C4-2B (cell line): ENCODE results near the gene SLC6A9.

ENCODE experiments used
- H3K27ac ChIP-seq: fragments of 450-650 bp; 2 replicates; pipeline ENCODE4 v1.5.1; 2017
- ZFX ChIP-seq: fragments of 450-650 bp; IDR thresholded peaks from 2 replicates; pipeline ENCODE4 v1.6.1; 2017
- TF ChIP-seq, protein P1 (sequence below): fragments of 450-650 bp; conservative IDR thresholded peaks from 2 replicates; pipeline ENCODE4 v1.5.1; 2017; ENCODE audit warnings: mild to moderate bottlenecking

Gene SLC6A9

DNA sequence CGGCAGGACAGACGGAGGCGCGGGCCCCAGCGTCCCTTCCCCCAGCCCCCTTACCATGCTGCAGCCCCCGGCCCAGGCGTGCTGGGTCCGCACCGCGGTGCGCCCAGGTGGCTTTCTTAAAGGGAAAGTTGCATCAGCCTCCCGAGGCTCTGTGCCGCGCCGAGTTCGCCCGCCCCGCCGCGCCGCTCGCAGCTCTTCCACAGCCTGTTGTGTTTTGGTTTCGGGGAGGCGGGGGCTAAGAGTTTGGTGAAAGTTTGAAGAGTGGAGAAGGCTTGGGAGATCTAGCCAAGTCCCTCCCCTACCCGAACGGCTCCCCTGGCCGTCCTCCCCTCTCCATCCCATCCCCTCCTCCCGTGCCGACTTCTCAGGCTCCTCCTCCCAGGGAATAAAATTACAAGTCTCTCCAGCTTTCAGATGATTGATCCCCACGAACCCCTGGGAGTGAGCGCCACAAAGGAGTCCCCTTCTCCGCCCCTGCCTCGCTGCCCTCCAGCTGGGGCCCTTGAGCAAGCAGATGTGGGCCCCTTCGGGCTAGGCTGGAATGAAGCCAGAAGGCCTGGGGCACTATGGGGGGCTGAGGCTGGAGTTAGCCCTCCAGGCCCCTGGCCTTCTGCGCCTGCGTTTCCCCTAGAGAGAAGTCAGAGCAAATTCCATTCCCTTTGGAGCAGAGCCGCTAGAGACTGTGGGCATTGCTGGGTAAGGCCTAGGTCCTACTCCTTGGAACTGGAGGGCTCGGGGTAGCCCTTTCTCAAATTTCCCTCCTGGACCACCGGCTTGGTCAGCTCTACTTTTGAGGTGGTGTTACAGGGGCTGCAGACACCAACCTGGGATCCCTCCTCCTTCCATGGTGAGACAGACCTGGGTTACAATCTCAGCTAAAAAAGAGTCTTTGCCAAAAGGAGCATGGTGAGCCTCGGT lies at the start of gene SLC6A9:
Gene SLC6A9, minus strand, starts transcription at position 211 of the 918 bp plus-strand sequence. CDS start 7,185 bp downstream, outside the sequence.
- TF ChIP-seq ZFX = no peak
- TF ChIP-seq, protein P1, sequence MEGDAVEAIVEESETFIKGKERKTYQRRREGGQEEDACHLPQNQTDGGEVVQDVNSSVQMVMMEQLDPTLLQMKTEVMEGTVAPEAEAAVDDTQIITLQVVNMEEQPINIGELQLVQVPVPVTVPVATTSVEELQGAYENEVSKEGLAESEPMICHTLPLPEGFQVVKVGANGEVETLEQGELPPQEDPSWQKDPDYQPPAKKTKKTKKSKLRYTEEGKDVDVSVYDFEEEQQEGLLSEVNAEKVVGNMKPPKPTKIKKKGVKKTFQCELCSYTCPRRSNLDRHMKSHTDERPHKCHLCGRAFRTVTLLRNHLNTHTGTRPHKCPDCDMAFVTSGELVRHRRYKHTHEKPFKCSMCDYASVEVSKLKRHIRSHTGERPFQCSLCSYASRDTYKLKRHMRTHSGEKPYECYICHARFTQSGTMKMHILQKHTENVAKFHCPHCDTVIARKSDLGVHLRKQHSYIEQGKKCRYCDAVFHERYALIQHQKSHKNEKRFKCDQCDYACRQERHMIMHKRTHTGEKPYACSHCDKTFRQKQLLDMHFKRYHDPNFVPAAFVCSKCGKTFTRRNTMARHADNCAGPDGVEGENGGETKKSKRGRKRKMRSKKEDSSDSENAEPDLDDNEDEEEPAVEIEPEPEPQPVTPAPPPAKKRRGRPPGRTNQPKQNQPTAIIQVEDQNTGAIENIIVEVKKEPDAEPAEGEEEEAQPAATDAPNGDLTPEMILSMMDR = no peak
- H3K27ac ChIP-seq = peak within 1 kb of the TSS; percentile 78

DNA sequence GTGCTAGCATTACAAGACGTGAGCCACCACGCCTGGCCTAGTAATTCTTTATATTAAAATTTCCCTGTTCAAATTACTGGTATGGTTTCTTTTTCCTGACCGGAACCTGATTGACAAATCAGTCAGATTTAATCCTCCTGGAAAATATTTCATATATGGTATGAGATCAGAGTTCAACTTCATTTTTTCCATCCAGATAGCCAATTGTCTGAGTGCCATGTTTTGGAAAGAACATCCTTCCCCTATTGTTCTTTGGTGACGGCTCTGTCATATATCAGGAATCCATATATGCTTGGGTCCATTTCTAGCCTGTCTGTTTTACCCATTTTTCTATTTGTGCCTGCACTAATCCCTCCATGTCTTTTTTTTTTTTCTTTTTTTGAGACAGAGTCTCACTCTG lies 48.3 kb upstream of the SLC6A9 start:
- TF ChIP-seq ZFX = no peak
- TF ChIP-seq, protein P1 = no peak
- H3K27ac ChIP-seq = no peak overlapping the region

DNA sequence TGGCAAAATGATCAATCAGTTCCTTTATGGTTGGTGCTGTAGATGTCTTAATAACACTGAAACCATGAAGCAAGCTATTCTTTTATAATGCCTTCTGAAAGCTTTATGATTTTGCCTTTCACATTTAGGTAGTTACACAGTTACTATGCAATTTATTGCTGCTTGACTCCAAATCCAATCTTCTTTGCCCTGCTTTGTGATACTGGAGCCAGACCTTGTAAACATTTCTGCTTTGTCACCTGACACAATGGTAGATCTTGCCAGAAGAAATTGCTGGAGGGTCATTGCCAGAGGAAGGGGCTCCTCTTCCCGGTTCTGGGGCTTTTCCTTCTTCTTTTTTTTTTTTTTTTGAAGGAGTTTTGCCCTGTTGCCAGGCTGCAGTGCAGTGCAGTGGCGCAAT lies 46.8 kb upstream of the SLC6A9 start:
- TF ChIP-seq, protein P1 = no peak
- no peak for TF ChIP-seq ZFX
- no peak overlapping the region for H3K27ac ChIP-seq

DNA sequence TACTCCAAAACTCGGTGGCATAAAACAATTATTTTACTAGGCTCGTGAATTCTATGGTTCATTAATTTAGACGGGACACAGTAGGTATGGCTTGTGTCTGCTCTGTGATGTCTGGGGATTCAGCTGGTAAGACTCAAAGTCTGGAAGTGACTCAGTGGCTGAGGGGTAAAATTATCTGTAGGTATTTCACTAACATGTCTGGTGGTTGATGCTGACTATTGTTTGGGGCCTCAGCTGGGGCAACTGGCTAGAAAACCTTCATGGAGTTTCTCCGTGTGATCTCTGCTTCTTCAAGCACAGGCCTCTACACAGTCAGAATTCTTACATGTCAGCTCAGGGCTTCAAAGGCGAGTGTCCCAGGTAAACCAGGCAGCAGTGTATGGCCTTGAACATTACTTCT lies 46.2 kb upstream of the SLC6A9 start:
- H3K27ac ChIP-seq = no peak overlapping the region
- no peak for TF ChIP-seq ZFX
- TF ChIP-seq, protein P1 = no peak

DNA sequence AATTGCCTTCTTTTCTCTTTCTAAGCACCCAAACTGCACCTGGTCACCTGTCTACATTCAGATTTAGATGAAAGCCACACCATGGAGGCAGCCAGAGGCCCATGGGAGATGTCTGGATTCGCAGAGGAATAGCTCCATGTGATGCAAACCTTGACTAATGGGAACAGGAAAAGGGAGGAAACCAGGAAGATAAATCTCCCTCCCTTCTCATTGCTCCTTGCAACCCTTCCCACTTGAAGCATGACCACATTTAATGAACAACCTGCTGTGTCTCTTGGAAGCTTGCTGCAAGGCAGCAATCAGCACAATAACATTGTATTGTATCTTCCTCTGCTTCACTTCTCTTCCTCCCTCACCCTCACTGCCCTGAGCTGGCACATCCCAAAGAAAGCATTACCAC lies 44.8 kb upstream of the SLC6A9 start:
- no peak overlapping the region for H3K27ac ChIP-seq
- TF ChIP-seq ZFX = no peak
- TF ChIP-seq, protein P1 = no peak

DNA sequence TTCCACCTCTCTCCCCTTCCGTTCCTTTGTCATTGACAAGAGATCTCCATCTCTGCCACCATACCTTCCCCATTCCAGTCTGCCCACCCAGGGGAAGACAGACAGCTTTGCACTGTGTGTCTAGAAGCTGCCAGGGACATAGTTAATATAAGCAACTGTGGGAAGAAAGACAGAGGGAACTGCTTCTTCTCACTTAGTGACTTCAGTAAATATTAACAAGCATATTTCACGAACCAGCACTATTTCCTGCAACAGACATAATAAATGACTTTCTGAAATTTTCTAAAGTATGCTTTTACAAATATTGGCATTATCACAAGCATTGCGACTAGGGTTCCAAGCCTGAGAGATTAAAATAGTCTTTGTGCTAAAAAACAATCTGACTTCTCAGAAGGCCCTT lies 43.2 kb upstream of the SLC6A9 start:
- no peak overlapping the region for H3K27ac ChIP-seq
- TF ChIP-seq ZFX = no peak
- TF ChIP-seq, protein P1 = no peak

DNA sequence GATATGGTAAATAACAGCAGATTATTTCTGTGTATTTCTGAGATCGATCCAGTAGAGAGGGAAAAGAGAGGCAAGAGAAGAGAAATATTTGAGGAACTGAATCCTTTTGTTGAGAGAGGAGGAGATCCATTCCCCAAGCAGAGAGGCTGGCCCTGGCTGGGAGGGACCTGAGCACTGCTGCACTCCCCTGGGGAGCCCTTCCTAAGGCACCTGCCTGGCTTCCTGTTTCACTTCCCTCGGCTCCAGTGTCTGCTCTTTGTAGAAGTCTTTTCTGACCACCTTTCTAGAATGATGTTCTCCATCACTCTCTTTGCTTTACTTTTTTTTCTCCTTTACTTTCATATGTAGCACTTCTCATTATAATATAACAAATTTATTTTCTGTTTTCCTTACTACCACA lies 42.3 kb upstream of the SLC6A9 start:
- no peak overlapping the region for H3K27ac ChIP-seq
- TF ChIP-seq, protein P1 = no peak
